Measurements from ENCODE around the gene OR4D6.
"Not testable (repeated sequence)": the region's sequence is repeated elsewhere in the genome, so short reads cannot be mapped to it uniquely, and the experiment has no call there.

OR4D6 gene

DNA sequence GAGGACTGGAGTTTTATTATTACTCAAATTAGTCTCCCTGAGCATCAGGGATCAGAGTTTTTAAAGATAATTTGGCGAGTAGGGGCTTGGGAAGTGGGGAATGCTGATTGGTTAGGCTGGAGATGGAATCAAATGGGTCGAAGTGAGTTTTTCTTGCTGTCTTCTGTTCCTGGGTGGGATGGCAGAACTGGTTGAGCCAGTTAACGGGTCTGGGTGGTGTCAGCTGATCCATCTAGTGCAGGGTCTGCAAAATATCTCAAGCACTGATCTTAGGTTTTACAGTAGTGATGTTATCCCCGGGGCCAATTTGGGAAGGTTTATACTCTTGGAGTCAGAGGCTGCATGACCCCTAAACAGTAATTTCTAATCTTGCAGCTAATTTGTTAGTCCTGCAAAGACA is 31.6 kb upstream of the OR4D6 start:
- Histone ChIP-seq H3K4me1 (ENCODE audit: insufficient read depth, insufficient read length) (no peaks in the 10 kb centered on the region), H3K9ac (ENCODE audit: insufficient read length, low read depth) (no peak overlapping the region), H3K4me3 (ENCODE audit: insufficient read length, low read depth) (no peak overlapping the region), H3K9me3 (ENCODE audit: insufficient read depth, low read length) (no peaks in the 10 kb centered on the region), H3K27me3 (ENCODE audit: insufficient read depth, insufficient read length) (no peaks in the 10 kb centered on the region), H3K36me3 (ENCODE audit: insufficient read depth, insufficient read length, low read length) (no peaks in the 10 kb centered on the region)
- TF ChIP-seq SUZ12 (IDR thresholded peaks at IDR 0.05; ENCODE audit: extremely low read depth, insufficient read depth, insufficient read length), result no peak
- no peak for TF ChIP-seq ZNF274 (IDR thresholded peaks at IDR 0.05; ENCODE audit: low read depth, low read length)
- no peak for TF ChIP-seq YY1 (IDR thresholded peaks at IDR 0.05; ENCODE audit: insufficient read depth, insufficient read length)
- no peak for DNase-seq (ENCODE audit: low read depth, low spot score)

DNA sequence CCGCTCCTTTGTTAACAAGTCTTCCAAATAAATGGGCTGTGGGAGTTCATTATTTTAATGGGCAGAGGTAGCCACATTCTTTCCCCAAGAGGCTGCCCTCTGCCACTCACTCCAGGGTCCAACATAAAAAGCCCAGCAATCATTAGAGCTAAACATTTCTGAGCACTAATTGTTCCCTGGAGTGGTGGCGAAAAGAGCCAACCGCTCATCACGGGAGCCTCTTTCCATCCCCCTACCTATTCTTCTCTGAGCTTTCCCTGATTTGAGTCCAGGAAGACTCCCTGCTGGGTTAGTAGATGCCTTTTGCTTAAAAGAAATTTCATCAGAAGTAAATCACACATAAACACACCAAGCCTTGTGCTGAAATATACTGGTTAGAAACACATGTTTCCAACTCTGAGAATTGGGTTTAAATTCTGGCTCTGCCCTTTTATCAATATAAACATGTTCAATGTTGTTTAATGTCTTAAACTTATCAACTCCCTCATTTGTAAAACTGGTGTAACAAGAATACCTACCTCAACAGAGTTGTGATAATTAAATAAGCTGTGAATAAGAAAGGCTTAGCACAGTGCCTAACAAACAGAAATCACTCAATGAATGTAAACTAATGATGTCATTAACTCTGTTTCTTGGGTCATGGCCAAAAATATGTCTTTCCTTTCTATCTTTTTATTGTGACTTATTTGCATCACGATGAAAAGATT is 30.2 kb upstream of the OR4D6 start, which contains the start of gene OR5A2:
OR5A2 (minus strand) TSS at position 53 of the 707 bp plus-strand sequence. CDS start 3,460 bp downstream, outside the sequence.
- Histone ChIP-seq H3K4me1 (ENCODE audit: insufficient read depth, insufficient read length) (no peaks in the 10 kb centered on the region), H3K27me3 (ENCODE audit: insufficient read depth, insufficient read length) (no peaks in the 10 kb centered on the region), H3K36me3 (ENCODE audit: insufficient read depth, insufficient read length, low read length) (no peaks in the 10 kb centered on the region), H3K9ac (ENCODE audit: insufficient read length, low read depth) (no peak within 1 kb of the TSS), H3K4me3 (ENCODE audit: insufficient read length, low read depth) (no peak within 1 kb of the TSS), H3K9me3 (ENCODE audit: insufficient read depth, low read length) (no peaks in the 10 kb centered on the region)
- DNase-seq (ENCODE audit: low read depth, low spot score), result peak; percentile 78
- no peak for TF ChIP-seq YY1 (IDR thresholded peaks at IDR 0.05; ENCODE audit: insufficient read depth, insufficient read length)
- no peak for TF ChIP-seq SUZ12 (IDR thresholded peaks at IDR 0.05; ENCODE audit: extremely low read depth, insufficient read depth, insufficient read length)

DNA sequence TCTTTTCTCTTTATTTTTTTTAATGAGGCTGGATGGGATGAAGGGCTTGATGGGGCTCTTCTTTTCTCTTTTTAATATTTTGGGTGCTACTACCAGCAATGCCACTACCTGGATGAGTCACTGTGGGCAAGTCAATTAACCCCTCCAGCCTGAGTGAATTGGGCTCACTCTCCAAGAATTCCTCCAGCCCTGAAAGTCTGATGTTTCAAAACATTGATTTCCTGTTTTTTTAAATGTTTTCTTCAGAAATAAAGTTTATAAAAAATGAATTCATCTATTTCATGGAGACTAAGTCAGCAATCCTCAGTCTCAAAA is 29.7 kb upstream of the OR4D6 start:
- TF ChIP-seq ZNF274 (IDR thresholded peaks at IDR 0.05; ENCODE audit: low read depth, low read length) (no peak), SUZ12 (IDR thresholded peaks at IDR 0.05; ENCODE audit: extremely low read depth, insufficient read depth, insufficient read length) (no peak), YY1 (IDR thresholded peaks at IDR 0.05; ENCODE audit: insufficient read depth, insufficient read length) (no peak)
- Histone ChIP-seq H3K9me3 (ENCODE audit: insufficient read depth, low read length) (no peaks in the 10 kb centered on the region), H3K36me3 (ENCODE audit: insufficient read depth, insufficient read length, low read length) (no peaks in the 10 kb centered on the region), H3K9ac (ENCODE audit: insufficient read length, low read depth) (no peak overlapping the region), H3K4me3 (ENCODE audit: insufficient read length, low read depth) (no peak overlapping the region), H3K27me3 (ENCODE audit: insufficient read depth, insufficient read length) (no peaks in the 10 kb centered on the region), H3K4me1 (ENCODE audit: insufficient read depth, insufficient read length) (no peaks in the 10 kb centered on the region)
- no peak for DNase-seq (ENCODE audit: low read depth, low spot score)

GRCh38 chr11:59429924-59430516 is 26.7 kb upstream of the OR4D6 start:
- Histone ChIP-seq H3K4me1 (ENCODE audit: insufficient read depth, insufficient read length) (no peaks in the 10 kb centered on the region), H3K4me3 (ENCODE audit: insufficient read length, low read depth) (no peak overlapping the region), H3K27me3 (ENCODE audit: insufficient read depth, insufficient read length) (no peaks in the 10 kb centered on the region), H3K9ac (ENCODE audit: insufficient read length, low read depth) (no peak overlapping the region), H3K36me3 (ENCODE audit: insufficient read depth, insufficient read length, low read length) (no peaks in the 10 kb centered on the region), H3K9me3 (ENCODE audit: insufficient read depth, low read length) (no peaks in the 10 kb centered on the region)
- no peak for TF ChIP-seq YY1 (IDR thresholded peaks at IDR 0.05; ENCODE audit: insufficient read depth, insufficient read length)
- TF ChIP-seq SUZ12 (IDR thresholded peaks at IDR 0.05; ENCODE audit: extremely low read depth, insufficient read depth, insufficient read length), result no peak
- TF ChIP-seq ZNF274 (IDR thresholded peaks at IDR 0.05; ENCODE audit: low read depth, low read length), result no peak
- DNase-seq (ENCODE audit: low read depth, low spot score), result peak; percentile 65

GRCh38 chr11:59436169-59436568 is 20.6 kb upstream of the OR4D6 start, which contains the start of gene OR5A1:
Gene OR5A1, plus strand, starts transcription at chr11:59436469. Its CDS starts 6,700 bp downstream, at chr11:59443169.
- Histone ChIP-seq H3K36me3 (ENCODE audit: insufficient read depth, insufficient read length, low read length) (no peaks in the 10 kb centered on the region), H3K9ac (ENCODE audit: insufficient read length, low read depth) (no peak within 1 kb of the TSS), H3K9me3 (ENCODE audit: insufficient read depth, low read length) (no peaks in the 10 kb centered on the region), H3K4me1 (ENCODE audit: insufficient read depth, insufficient read length) (no peaks in the 10 kb centered on the region), H3K4me3 (ENCODE audit: insufficient read length, low read depth) (no peak within 1 kb of the TSS), H3K27me3 (ENCODE audit: insufficient read depth, insufficient read length) (no peaks in the 10 kb centered on the region)
- no peak for TF ChIP-seq SUZ12 (IDR thresholded peaks at IDR 0.05; ENCODE audit: extremely low read depth, insufficient read depth, insufficient read length)
- no peak for TF ChIP-seq ZNF274 (IDR thresholded peaks at IDR 0.05; ENCODE audit: low read depth, low read length)
- no peak for TF ChIP-seq YY1 (IDR thresholded peaks at IDR 0.05; ENCODE audit: insufficient read depth, insufficient read length)
- DNase-seq (ENCODE audit: low read depth, low spot score), result no peak

GRCh38 chr11:59437770-59438169 is 19.0 kb upstream of the OR4D6 start:
- Histone ChIP-seq H3K9ac (ENCODE audit: insufficient read length, low read depth) (no peak overlapping the region), H3K4me1 (ENCODE audit: insufficient read depth, insufficient read length) (no peaks in the 10 kb centered on the region), H3K27me3 (ENCODE audit: insufficient read depth, insufficient read length) (no peaks in the 10 kb centered on the region), H3K4me3 (ENCODE audit: insufficient read length, low read depth) (no peak overlapping the region), H3K36me3 (ENCODE audit: insufficient read depth, insufficient read length, low read length) (no peaks in the 10 kb centered on the region), H3K9me3 (ENCODE audit: insufficient read depth, low read length) (no peaks in the 10 kb centered on the region)
- DNase-seq (ENCODE audit: low read depth, low spot score), result no peak
- TF ChIP-seq YY1 (IDR thresholded peaks at IDR 0.05; ENCODE audit: insufficient read depth, insufficient read length) (no peak), SUZ12 (IDR thresholded peaks at IDR 0.05; ENCODE audit: extremely low read depth, insufficient read depth, insufficient read length) (no peak), ZNF274 (IDR thresholded peaks at IDR 0.05; ENCODE audit: low read depth, low read length) (no peak)

GRCh38 chr11:59445624-59446023 is 11.1 kb upstream of the OR4D6 start:
- H3K27me3 ChIP-seq (ENCODE audit: insufficient read depth, insufficient read length); H3K4me3 ChIP-seq (ENCODE audit: insufficient read length, low read depth); H3K9me3 ChIP-seq (ENCODE audit: insufficient read depth, low read length); DNase-seq (ENCODE audit: low read depth, low spot score); H3K4me1 ChIP-seq (ENCODE audit: insufficient read depth, insufficient read length); H3K36me3 ChIP-seq (ENCODE audit: insufficient read depth, insufficient read length, low read length); H3K9ac ChIP-seq (ENCODE audit: insufficient read length, low read depth): not testable (repeated sequence)
